ENCODE results near the gene CIITA. TPM values are rescaled to one million over a fixed set of nuclear protein-coding genes. Genes with fewer than 3 reads are reported as not detected.
A peak's percentile ranks its signal among the peaks of the same experiment; 100 is the strongest.
"Not testable (repeated sequence)": the region's sequence is repeated elsewhere in the genome, so short reads cannot be mapped to it uniquely, and the experiment has no call there.

The CIITA gene
- total RNA-seq, 2 experiments from 2014 or later: 0.12 to 0.29 TPM

GRCh38 chr16:10938321-10938720 is 61.3 kb downstream of the CIITA start:
- intact Hi-C loops (cut with micrococcal nuclease): loop anchor here (5.0 kb wide), 1 partner anchor 426 kb away; no protein-coding TSS in a partner anchor
- Mint-ChIP-seq H3K27ac (peak overlapping the region; percentile 43), H3K4me1 (ENCODE audit: low read depth) (peaks cover 78% of the 10 kb centered on the region), H3K36me3 (ENCODE audit: low read depth) (peaks cover 24% of the 10 kb centered on the region), H3K27me3 (ENCODE audit: low read depth) (no peaks in the 10 kb centered on the region), H3K4me3 (peak overlapping the region; percentile 95), H3K9me3 (no peaks in the 10 kb centered on the region)
- CTCF ChIA-PET: interaction anchor here (2.4 to 2.9 kb wide), 2 partner anchors 11 to 20 kb away, joined by 7 to 8 read pairs; no protein-coding TSS in a partner anchor
- peak; percentile 86 for DNase-seq

- intact Hi-C loops (cut with micrococcal nuclease): loop anchor here (5.0 kb wide), 1 partner anchor 427 kb away; no protein-coding TSS in a partner anchor
- Mint-ChIP-seq H3K27me3 (ENCODE audit: low read depth) (no peaks in the 10 kb centered on the region), H3K36me3 (ENCODE audit: low read depth) (peaks cover 21% of the 10 kb centered on the region), H3K4me1 (ENCODE audit: low read depth) (peaks cover 78% of the 10 kb centered on the region), H3K4me3 (peak overlapping the region; percentile 95), H3K9me3 (no peaks in the 10 kb centered on the region), H3K27ac (peak overlapping the region; percentile 43)
- no peak for DNase-seq
- CTCF ChIA-PET: interaction anchor here (2.4 to 2.9 kb wide), 2 partner anchors 10 to 20 kb away, joined by 7 to 8 read pairs; no protein-coding TSS in a partner anchor
Measured at GRCh38 chr16:10938796-10939648, 62.0 kb downstream of the CIITA start.

GRCh38 chr16:10939649-10940234 is 62.7 kb downstream of the CIITA start:
- intact Hi-C loops (cut with micrococcal nuclease): loop anchor here (5.0 to 10.0 kb wide), 4 partner anchors 427 to 1138 kb away; partner anchors contain the start of genes GSPT1 and LITAF
- no peak overlapping the region for H3K27ac Mint-ChIP-seq
- peaks cover 74% of the 10 kb centered on the region for H3K4me1 Mint-ChIP-seq (ENCODE audit: low read depth)
- H3K27me3 Mint-ChIP-seq (ENCODE audit: low read depth): no peaks in the 10 kb centered on the region
- DNase-seq: no peak
- H3K36me3 Mint-ChIP-seq (ENCODE audit: low read depth): peaks cover 21% of the 10 kb centered on the region
- peak overlapping the region; percentile 95 for H3K4me3 Mint-ChIP-seq
- CTCF ChIA-PET: interaction anchor here (2.4 to 2.9 kb wide), 2 partner anchors 10 to 21 kb away, joined by 7 to 8 read pairs; no protein-coding TSS in a partner anchor
- H3K9me3 Mint-ChIP-seq: no peaks in the 10 kb centered on the region

GRCh38 chr16:10940501-10941079 is 63.6 kb downstream of the CIITA start:
- H3K27ac Mint-ChIP-seq: peak overlapping the region; percentile 77
- H3K9me3 Mint-ChIP-seq: no peaks in the 10 kb centered on the region
- H3K4me3 Mint-ChIP-seq: peak overlapping the region; percentile 95
- intact Hi-C loops (cut with micrococcal nuclease): loop anchor here (5.0 to 10.0 kb wide), 3 partner anchors 644 to 1137 kb away; partner anchors contain the start of genes GSPT1 and LITAF
- H3K4me1 Mint-ChIP-seq (ENCODE audit: low read depth): peaks cover 75% of the 10 kb centered on the region
- CTCF ChIA-PET: interaction anchor here (1.0 to 2.4 kb wide), 2 partner anchors 22 kb away, joined by 5 to 8 read pairs; no protein-coding TSS in a partner anchor
- H3K36me3 Mint-ChIP-seq (ENCODE audit: low read depth): peaks cover 21% of the 10 kb centered on the region
- H3K27me3 Mint-ChIP-seq (ENCODE audit: low read depth): no peaks in the 10 kb centered on the region
- DNase-seq: no peak

- H3K27me3 Mint-ChIP-seq (ENCODE audit: low read depth): no peaks in the 10 kb centered on the region
- intact Hi-C loops (cut with micrococcal nuclease): loop anchor here (5.0 to 10.0 kb wide), 3 partner anchors 643 to 1136 kb away; partner anchors contain the start of genes GSPT1 and LITAF
- peaks cover 74% of the 10 kb centered on the region for H3K4me1 Mint-ChIP-seq (ENCODE audit: low read depth)
- peak overlapping the region; percentile 95 for H3K4me3 Mint-ChIP-seq
- CTCF ChIA-PET: interaction anchor here (1.0 to 1.8 kb wide), 2 partner anchors 23 kb away, joined by 4 to 5 read pairs; no protein-coding TSS in a partner anchor
- DNase-seq: no peak
- H3K27ac Mint-ChIP-seq: peak overlapping the region; percentile 77
- H3K9me3 Mint-ChIP-seq: no peaks in the 10 kb centered on the region
- H3K36me3 Mint-ChIP-seq (ENCODE audit: low read depth): peaks cover 21% of the 10 kb centered on the region
Measured at GRCh38 chr16:10941127-10941933, 64.3 kb downstream of the CIITA start.

GRCh38 chr16:10941935-10942351 is 64.9 kb downstream of the CIITA start:
- DNase-seq; H3K27me3 Mint-ChIP-seq (ENCODE audit: low read depth); H3K9me3 Mint-ChIP-seq; H3K27ac Mint-ChIP-seq: not testable (repeated sequence)
- intact Hi-C loops (cut with micrococcal nuclease): loop anchor here (1.0 to 10.0 kb wide), 5 partner anchors 198 to 1135 kb away; partner anchors contain the start of genes GSPT1 and LITAF
- Mint-ChIP-seq H3K4me1 (ENCODE audit: low read depth) (peaks cover 71% of the 10 kb centered on the region), H3K4me3 (peak overlapping the region; percentile 95), H3K36me3 (ENCODE audit: low read depth) (peaks cover 21% of the 10 kb centered on the region)
- CTCF ChIA-PET: interaction anchor here (0.7 to 1.8 kb wide), 4 partner anchors 11 to 198 kb away, joined by 3 to 4 read pairs (median 3); partner anchors contain the start of gene NUBP1

- H3K27me3 Mint-ChIP-seq (ENCODE audit: low read depth): no peaks in the 10 kb centered on the region
- intact Hi-C loops (cut with micrococcal nuclease): loop anchor here (1.0 to 10.0 kb wide), 5 partner anchors 198 to 1135 kb away; partner anchors contain the start of genes GSPT1 and LITAF
- no peaks in the 10 kb centered on the region for H3K9me3 Mint-ChIP-seq
- CTCF ChIA-PET: interaction anchor here (0.7 to 1.8 kb wide), 4 partner anchors 12 to 199 kb away, joined by 3 to 4 read pairs (median 3); partner anchors contain the start of gene NUBP1
- peaks cover 71% of the 10 kb centered on the region for H3K4me1 Mint-ChIP-seq (ENCODE audit: low read depth)
- H3K36me3 Mint-ChIP-seq (ENCODE audit: low read depth): peaks cover 21% of the 10 kb centered on the region
- H3K27ac Mint-ChIP-seq: peak within 1 kb of the TSS; percentile 77
- peak within 1 kb of the TSS; percentile 95 for H3K4me3 Mint-ChIP-seq
- peak; percentile 94 for DNase-seq
Measured at GRCh38 chr16:10942352-10943063, 65.5 kb downstream of the CIITA start, which contains the start of gene DEXI. TSS of gene DEXI (minus strand) at chr16:10942468. CDS start at chr16:10942005, 463 bp downstream.

GRCh38 chr16:10943064-10943353 is 66.0 kb downstream of the CIITA start:
- Mint-ChIP-seq H3K36me3 (ENCODE audit: low read depth) (peaks cover 19% of the 10 kb centered on the region), H3K27me3 (ENCODE audit: low read depth) (no peaks in the 10 kb centered on the region), H3K27ac (no peak overlapping the region), H3K9me3 (no peaks in the 10 kb centered on the region), H3K4me1 (ENCODE audit: low read depth) (peaks cover 67% of the 10 kb centered on the region), H3K4me3 (peak overlapping the region; percentile 71)
- intact Hi-C loops (cut with micrococcal nuclease): loop anchor here (5.0 to 10.0 kb wide), 3 partner anchors 642 to 1134 kb away; partner anchors contain the start of genes GSPT1 and LITAF
- no peak for DNase-seq
- CTCF ChIA-PET: no interaction called here

GRCh38 chr16:10944249-10945064 is 67.5 kb downstream of the CIITA start, which contains the start of gene CLEC16A:
TSS of gene CLEC16A (plus strand) at chr16:10944564. CDS start at chr16:10944718, 154 bp downstream.
- intact Hi-C loops (cut with micrococcal nuclease): loop anchor here (1.0 to 10.0 kb wide), 6 partner anchors 640 to 1982 kb away; partner anchors contain the start of genes GSPT1, HAPSTR1, LITAF and USP7
- Mint-ChIP-seq H3K36me3 (ENCODE audit: low read depth) (peaks cover 8% of the 10 kb centered on the region), H3K27me3 (ENCODE audit: low read depth) (no peaks in the 10 kb centered on the region), H3K27ac (peak within 1 kb of the TSS; percentile 70), H3K4me1 (ENCODE audit: low read depth) (peaks cover 61% of the 10 kb centered on the region), H3K4me3 (peak within 1 kb of the TSS; percentile 81), H3K9me3 (no peaks in the 10 kb centered on the region)
- DNase-seq: peak; percentile 97
- CTCF ChIA-PET: interaction anchor here (1.0 to 2.1 kb wide), 3 partner anchors 10 to 28 kb away, joined by 4 to 18 read pairs (median 8); no protein-coding TSS in a partner anchor
